Suprapubic skin (tissue), 4 donors: ENCODE measurements around the gene SLC8B1. TPM values are rescaled to one million over a fixed set of nuclear protein-coding genes. Genes with fewer than 3 reads are reported as not detected.

Experiments used
- DNase-seq, 2 donors: peaks; one replicate each; pipeline ENCODE4 v3.0.0-alpha.2; 2019; ENCODE audit warnings: low spot score in 2 of 2
- H3K27ac ChIP-seq: fragments of 200-600 bp; sonication (generic); one replicate; pipeline ENCODE4 v1.5.1; 2019
- H3K27me3 ChIP-seq: fragments of 200-600 bp; sonication (generic); one replicate; pipeline ENCODE4 v1.5.1; 2019
- H3K36me3 ChIP-seq: fragments of 200-600 bp; sonication (generic); one replicate; pipeline ENCODE4 v1.5.1; 2019
- H3K4me1 ChIP-seq: fragments of 200-600 bp; sonication (generic); one replicate; pipeline ENCODE4 v1.5.1; 2019
- H3K4me3 ChIP-seq: fragments of 200-600 bp; sonication (generic); one replicate; pipeline ENCODE4 v1.5.1; 2019; ENCODE audit warnings: mild to moderate bottlenecking
- H3K9me3 ChIP-seq: fragments of 200-600 bp; sonication (generic); one replicate; pipeline ENCODE4 v1.5.1; 2019
- EP300 ChIP-seq: sonication (generic); formaldehyde crosslinking; IDR thresholded peaks from one replicate; pipeline ENCODE4 v1.6.1; 2017; ENCODE audit warnings: antibody characterized with exemption
- POLR2A ChIP-seq, 2 donors: fragments of 450-650 bp; IDR thresholded peaks; one replicate each; pipeline ENCODE4 v1.6.1; 2017; ENCODE audit warnings: antibody characterized with exemption in 2 of 2, mild to moderate bottlenecking in 2 of 2, moderate library complexity in 2 of 2
- POLR2AphosphoS5 ChIP-seq, 3 donors: sonication (generic); formaldehyde crosslinking; IDR thresholded peaks; one replicate each; pipeline ENCODE4 v1.6.1; 2017; ENCODE audit warnings: antibody characterized with exemption in 3 of 3
- WGBS: methylation state at CpG from one replicate; pipeline ENCODE4 v1.1.5; 2018; 5-methylcytosine and 5-hydroxymethylcytosine counted together
- total RNA-seq, 4 donors: library from RNA; depleted of rRNA; stranded (reverse); fragments of >200 nt; gene quantifications; one replicate each; pipeline ENCODE4 v1.1.0, GENCODE V29; 2016
- TF ChIP-seq, protein P1 (sequence below), 2 donors: fragments of 200-600 bp in 1 of 2; fragments of 450-650 bp in 1 of 2; sonication (generic) in 1 of 2; IDR thresholded peaks; one replicate each; pipeline ENCODE4 v1.5.1; 2016 to 2019; ENCODE audit warnings: antibody characterized with exemption in 2 of 2, mild to moderate bottlenecking in 1 of 2, moderate library complexity in 1 of 2

The SLC8B1 gene
- total RNA-seq, 4 donors from 2014 or later: 29.1 to 70.2 (median 34.9) TPM

DNA sequence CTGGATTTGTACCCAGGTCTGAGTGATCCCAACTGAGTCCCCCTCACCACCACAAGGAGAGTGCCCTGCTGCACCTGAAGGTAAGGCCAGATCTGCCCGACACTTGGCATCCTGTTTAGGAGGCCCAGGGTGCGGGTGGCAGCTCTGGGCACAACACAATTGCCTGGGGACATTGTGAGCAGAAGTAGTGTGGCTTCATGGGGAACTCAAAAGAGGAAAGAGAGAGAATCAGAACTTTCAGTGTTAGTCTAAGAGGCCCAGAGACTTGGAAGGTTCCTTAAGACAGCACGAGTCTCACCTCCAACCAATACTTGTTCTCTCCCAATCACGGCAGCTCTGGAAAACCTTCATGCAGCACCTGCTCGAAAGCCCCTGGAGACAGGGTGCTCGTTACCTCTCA, 6.6 kb upstream of the SLC8B1 start:
- no peaks in the 10 kb centered on the region for H3K27me3 ChIP-seq
- no peaks in the 10 kb centered on the region for H3K9me3 ChIP-seq
- no peaks in the 10 kb centered on the region for H3K4me1 ChIP-seq
- WGBS: 84% methylated on average over 6 of the region's 6 CpGs
- DNase-seq: no peak
- H3K4me3 ChIP-seq: no peak overlapping the region
- TF ChIP-seq EP300: no peak
- TF ChIP-seq, protein P1, sequence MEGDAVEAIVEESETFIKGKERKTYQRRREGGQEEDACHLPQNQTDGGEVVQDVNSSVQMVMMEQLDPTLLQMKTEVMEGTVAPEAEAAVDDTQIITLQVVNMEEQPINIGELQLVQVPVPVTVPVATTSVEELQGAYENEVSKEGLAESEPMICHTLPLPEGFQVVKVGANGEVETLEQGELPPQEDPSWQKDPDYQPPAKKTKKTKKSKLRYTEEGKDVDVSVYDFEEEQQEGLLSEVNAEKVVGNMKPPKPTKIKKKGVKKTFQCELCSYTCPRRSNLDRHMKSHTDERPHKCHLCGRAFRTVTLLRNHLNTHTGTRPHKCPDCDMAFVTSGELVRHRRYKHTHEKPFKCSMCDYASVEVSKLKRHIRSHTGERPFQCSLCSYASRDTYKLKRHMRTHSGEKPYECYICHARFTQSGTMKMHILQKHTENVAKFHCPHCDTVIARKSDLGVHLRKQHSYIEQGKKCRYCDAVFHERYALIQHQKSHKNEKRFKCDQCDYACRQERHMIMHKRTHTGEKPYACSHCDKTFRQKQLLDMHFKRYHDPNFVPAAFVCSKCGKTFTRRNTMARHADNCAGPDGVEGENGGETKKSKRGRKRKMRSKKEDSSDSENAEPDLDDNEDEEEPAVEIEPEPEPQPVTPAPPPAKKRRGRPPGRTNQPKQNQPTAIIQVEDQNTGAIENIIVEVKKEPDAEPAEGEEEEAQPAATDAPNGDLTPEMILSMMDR (IDR thresholded peaks at IDR 0.05): no peak
- TF ChIP-seq POLR2A (IDR thresholded peaks at IDR 0.05): no peak
- no peak for TF ChIP-seq POLR2AphosphoS5 (IDR thresholded peaks at IDR 0.05)
- no peaks in the 10 kb centered on the region for H3K36me3 ChIP-seq
- no peak overlapping the region for H3K27ac ChIP-seq

DNA sequence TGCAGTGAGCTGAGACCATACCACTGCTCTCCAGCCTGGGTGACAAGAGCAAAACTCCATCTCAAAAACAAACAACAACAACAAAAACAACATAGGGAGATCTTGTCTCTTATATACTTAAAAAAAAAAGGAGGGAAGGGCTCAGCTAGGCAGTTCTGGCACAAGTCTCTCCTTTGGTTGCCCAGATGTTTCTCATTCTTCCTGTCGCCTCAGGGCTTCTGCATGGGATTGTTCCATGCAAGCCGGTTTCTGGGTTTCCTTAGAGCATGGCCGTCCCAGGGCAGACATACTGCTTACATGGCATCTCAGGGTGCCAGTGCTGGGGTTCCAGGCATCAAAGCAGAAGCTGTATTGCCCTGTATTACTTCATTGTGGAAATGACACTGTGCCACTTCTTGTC, 5.2 kb upstream of the SLC8B1 start:
- TF ChIP-seq, protein P1 (IDR thresholded peaks at IDR 0.05): no peak
- TF ChIP-seq POLR2AphosphoS5 (IDR thresholded peaks at IDR 0.05) (no peak), EP300 (no peak), POLR2A (IDR thresholded peaks at IDR 0.05) (no peak)

DNA sequence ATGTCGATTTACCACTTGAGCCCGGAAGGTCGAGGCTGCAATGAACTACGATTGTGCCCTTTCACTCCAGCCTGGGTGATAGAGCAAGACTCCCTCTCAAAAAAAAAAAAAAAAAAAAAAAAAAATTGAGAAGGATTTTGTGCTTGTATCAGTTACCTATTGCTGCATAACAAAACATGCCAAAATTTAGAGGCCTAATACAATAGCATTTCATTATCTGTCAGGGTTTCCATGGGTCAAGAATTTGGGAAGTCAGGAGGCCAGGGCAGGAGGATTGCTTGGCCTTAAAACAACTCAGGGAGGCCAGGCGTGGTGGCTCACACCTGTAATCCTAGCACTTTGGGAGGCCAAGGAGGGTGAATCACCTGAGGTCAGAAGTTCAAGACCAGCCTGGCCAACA, 4.6 kb upstream of the SLC8B1 start:
- Histone ChIP-seq H3K9me3 (no peaks in the 10 kb centered on the region), H3K27me3 (no peaks in the 10 kb centered on the region), H3K4me1 (peaks cover 7% of the 10 kb centered on the region), H3K27ac (no peak overlapping the region), H3K4me3 (no peak overlapping the region), H3K36me3 (no peaks in the 10 kb centered on the region)
- TF ChIP-seq, protein P1 (IDR thresholded peaks at IDR 0.05): no peak
- TF ChIP-seq EP300: no peak
- TF ChIP-seq POLR2A (IDR thresholded peaks at IDR 0.05): no peak
- TF ChIP-seq POLR2AphosphoS5 (IDR thresholded peaks at IDR 0.05): no peak
- WGBS: 97% methylated on average over 5 of the region's 5 CpGs
- no peak for DNase-seq

More for the DNA sequence above, 5.2 kb upstream of the SLC8B1 start:
- Histone ChIP-seq H3K9me3 (no peaks in the 10 kb centered on the region), H3K4me3 (no peak overlapping the region), H3K27ac (no peak overlapping the region), H3K4me1 (peaks cover 6% of the 10 kb centered on the region), H3K27me3 (no peaks in the 10 kb centered on the region), H3K36me3 (no peaks in the 10 kb centered on the region)
- DNase-seq: no peak
- 49% methylated on average over 3 of the region's 3 CpGs for WGBS

DNA sequence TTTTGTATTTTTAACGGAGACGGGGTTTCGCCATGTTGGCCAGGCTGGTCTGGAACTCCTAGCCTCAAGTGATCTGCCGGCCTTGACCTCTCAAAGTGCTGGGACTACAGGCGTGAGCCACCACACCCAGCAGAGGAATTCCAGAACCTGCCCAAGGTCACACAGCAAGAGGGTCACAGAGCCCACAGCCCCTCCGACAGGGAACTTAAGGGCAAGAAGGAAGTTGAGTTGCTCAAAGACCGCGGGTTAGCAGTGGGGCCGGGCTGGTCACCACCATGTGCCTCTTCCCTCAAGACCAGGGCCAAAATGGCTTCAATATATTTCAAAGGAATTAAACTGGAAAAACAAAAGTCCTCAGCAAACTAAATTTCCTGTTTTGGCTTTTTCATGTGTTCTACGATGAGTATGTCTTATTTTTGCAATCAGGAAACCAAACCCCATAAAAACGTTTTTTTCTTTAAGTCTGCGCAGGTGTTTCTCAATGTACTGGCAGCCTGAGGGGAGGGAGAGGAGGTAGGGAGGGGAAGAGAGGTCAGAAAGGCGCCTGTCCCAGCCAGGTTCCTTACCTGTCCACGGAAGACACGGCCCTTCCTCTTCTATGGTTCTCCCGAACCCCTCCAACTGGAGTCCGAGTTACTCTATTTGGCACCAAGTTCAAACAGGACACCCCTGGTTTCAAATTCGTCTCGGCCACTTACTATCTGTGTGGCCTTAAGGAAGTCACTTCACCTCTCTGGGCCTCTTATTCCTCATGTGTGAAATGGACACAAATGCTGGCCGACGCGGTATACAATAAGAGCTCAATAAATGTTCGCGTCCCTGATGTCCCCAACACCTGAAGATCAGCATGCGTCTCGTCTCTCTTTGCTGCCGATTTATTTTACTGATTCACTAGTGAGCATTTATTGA, 778 bp downstream of the SLC8B1 start:
- H3K36me3 ChIP-seq: peaks cover 25% of the 10 kb centered on the region
- H3K27ac ChIP-seq: peak overlapping the region; percentile 69
- DNase-seq: no peak
- H3K27me3 ChIP-seq: no peaks in the 10 kb centered on the region
- TF ChIP-seq POLR2AphosphoS5 (IDR thresholded peaks at IDR 0.05) (no peak), POLR2A (IDR thresholded peaks at IDR 0.05) (no peak), EP300 (no peak)
- TF ChIP-seq, protein P1 (IDR thresholded peaks at IDR 0.05): no peak
- peak overlapping the region; percentile 67 for H3K4me3 ChIP-seq
- WGBS: 17% methylated on average over 27 of the region's 27 CpGs
- H3K4me1 ChIP-seq: peaks cover 24% of the 10 kb centered on the region
- no peaks in the 10 kb centered on the region for H3K9me3 ChIP-seq

DNA sequence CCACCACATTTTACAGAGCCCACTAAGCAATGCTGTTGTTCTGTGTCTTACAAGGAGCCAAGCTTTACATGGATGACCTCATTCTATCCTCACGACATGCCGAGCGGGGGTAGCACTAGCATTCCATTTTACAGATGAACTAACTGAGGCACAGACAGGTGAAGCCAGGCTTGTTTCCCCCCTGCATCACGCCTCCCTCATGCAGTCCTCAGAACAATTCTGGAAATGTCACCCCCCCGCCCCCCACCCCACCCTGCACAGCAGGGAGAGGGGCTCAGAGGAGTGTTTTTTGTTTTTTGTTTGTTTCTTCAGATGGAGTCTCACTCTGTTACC, 1.5 kb downstream of the SLC8B1 start:
- Histone ChIP-seq H3K4me3 (peak overlapping the region; percentile 67), H3K36me3 (peaks cover 25% of the 10 kb centered on the region), H3K27ac (no peak overlapping the region), H3K9me3 (no peaks in the 10 kb centered on the region), H3K27me3 (no peaks in the 10 kb centered on the region), H3K4me1 (peaks cover 24% of the 10 kb centered on the region)
- DNase-seq: no peak
- TF ChIP-seq POLR2A (IDR thresholded peaks at IDR 0.05) (no peak), EP300 (no peak), POLR2AphosphoS5 (IDR thresholded peaks at IDR 0.05) (no peak)
- TF ChIP-seq, protein P1 (IDR thresholded peaks at IDR 0.05): no peak
- 95% methylated on average over 4 of the region's 5 CpGs for WGBS
